CD4-positive, alpha-beta T cell (primary cell): Measurements from ENCODE around the gene GJD4. TPM values are rescaled to one million over a fixed set of nuclear protein-coding genes. Genes with fewer than 3 reads are reported as not detected.

Source experiments
- ATAC-seq: fragments of 200-7000 bp; cut with Tn5 transposase; one replicate; pipeline ENCODE4 v1.10.0; 2022; ENCODE audit warnings: mild to moderate bottlenecking; ENCODE audit not compliant: poor library complexity
- CTCF ChIA-PET: fragments of 350-600 bp; sonication (Branson Sonifier 250); formaldehyde crosslinking; loops from one replicate; lab custom pipeline; 2021; ENCODE audit warnings: antibody characterized with exemption, inconsistent platforms; lab: Charles Lee
- POLR2A ChIA-PET: fragments of 350-600 bp; sonication (Branson Sonifier 250); formaldehyde crosslinking; loops from one replicate; lab custom pipeline; 2021; ENCODE audit warnings: antibody characterized with exemption, inconsistent platforms; lab: Charles Lee
- DNase-seq, 14 experiments: peaks; one replicate each; pipeline ENCODE4 v3.0.0-alpha.2; 2013 to 2020; ENCODE audit warnings: mixed read lengths in 2 of 14
- H3K27ac ChIP-seq, 2 donors: one replicate each; pipeline versions ENCODE4 v1.5.1 to v1.7.0; 2013; ENCODE audit warnings: low read length in 2 of 2, low read depth in 1 of 2, mild to moderate bottlenecking in 1 of 2
- H3K27me3 ChIP-seq, 2 experiments: 1 replicate in 1 of 2; 2 replicates in 1 of 2; pipeline versions ENCODE4 v1.6.1 to v1.7.0; 2013; ENCODE audit warnings: low read length in 2 of 2, control low read depth in 1 of 2, mild to moderate bottlenecking in 1 of 2, moderate library complexity in 1 of 2; ENCODE audit not compliant: insufficient read depth in 2 of 2, control insufficient read depth in 1 of 2
- H3K36me3 ChIP-seq: one replicate; pipeline ENCODE4 v1.6.1; 2013; ENCODE audit warnings: low read length, control low read depth; ENCODE audit not compliant: insufficient read depth
- H3K4me1 ChIP-seq: one replicate; pipeline ENCODE4 v1.6.1; 2013; ENCODE audit warnings: low read length, control low read depth; ENCODE audit not compliant: insufficient read depth
- H3K4me3 ChIP-seq: one replicate; pipeline ENCODE4 v1.5.1; 2013; ENCODE audit warnings: mild to moderate bottlenecking, low read length, moderate library complexity
- H3K9me3 ChIP-seq, 2 experiments: 1 replicate in 1 of 2; 2 replicates in 1 of 2; pipeline versions ENCODE4 v1.6.1 to v1.7.0; 2013; ENCODE audit warnings: low read length in 2 of 2, mild to moderate bottlenecking in 2 of 2, control low read depth in 1 of 2, moderate library complexity in 1 of 2; ENCODE audit not compliant: control insufficient read depth in 1 of 2, insufficient read depth in 1 of 2
- H3K27ac Mint-ChIP-seq: one replicate; pipeline ENCODE4 v1.8.0; 2020; ENCODE audit warnings: mixed read lengths
- H3K27me3 Mint-ChIP-seq: one replicate; pipeline ENCODE4 v1.8.0; 2021; ENCODE audit warnings: mixed read lengths
- H3K36me3 Mint-ChIP-seq: one replicate; pipeline ENCODE4 v1.8.0; 2021; ENCODE audit warnings: low read depth, mixed read lengths
- H3K4me1 Mint-ChIP-seq: one replicate; pipeline ENCODE4 v1.8.0; 2021; ENCODE audit warnings: low read depth, mixed read lengths
- H3K4me3 Mint-ChIP-seq: one replicate; pipeline ENCODE4 v1.8.0; 2020; ENCODE audit warnings: mild to moderate bottlenecking, mixed read lengths
- H3K9me3 Mint-ChIP-seq: one replicate; pipeline ENCODE4 v1.8.0; 2020; ENCODE audit warnings: mixed read lengths
- intact Hi-C, 2 experiments: fragments of 100-400 bp; cut with DNase I in 1 of 2; cut with micrococcal nuclease in 1 of 2; formaldehyde crosslinking; loops; one replicate each; pipeline versions ENCODE4 v1.15.1 to v1.9.0; 2023 to 2025; cut with DNase I, micrococcal nuclease
- total RNA-seq, 174 experiments: library from RNA in 2 of 174; stranded (reverse) in 2 of 174; gene quantifications; one replicate each; pipeline ENCODE4 v1.2.3 and lab custom pipeline; 2021 to 2026
- TF ChIP-seq, protein P1 (sequence below): fragments of 200-600 bp; IDR thresholded peaks from one replicate; pipeline ENCODE4 v1.8.0; 2022; ENCODE audit warnings: antibody characterized with exemption, mild to moderate bottlenecking

The GJD4 gene
- total RNA-seq, 2 experiments from 2014 or later, result not detected

DNA sequence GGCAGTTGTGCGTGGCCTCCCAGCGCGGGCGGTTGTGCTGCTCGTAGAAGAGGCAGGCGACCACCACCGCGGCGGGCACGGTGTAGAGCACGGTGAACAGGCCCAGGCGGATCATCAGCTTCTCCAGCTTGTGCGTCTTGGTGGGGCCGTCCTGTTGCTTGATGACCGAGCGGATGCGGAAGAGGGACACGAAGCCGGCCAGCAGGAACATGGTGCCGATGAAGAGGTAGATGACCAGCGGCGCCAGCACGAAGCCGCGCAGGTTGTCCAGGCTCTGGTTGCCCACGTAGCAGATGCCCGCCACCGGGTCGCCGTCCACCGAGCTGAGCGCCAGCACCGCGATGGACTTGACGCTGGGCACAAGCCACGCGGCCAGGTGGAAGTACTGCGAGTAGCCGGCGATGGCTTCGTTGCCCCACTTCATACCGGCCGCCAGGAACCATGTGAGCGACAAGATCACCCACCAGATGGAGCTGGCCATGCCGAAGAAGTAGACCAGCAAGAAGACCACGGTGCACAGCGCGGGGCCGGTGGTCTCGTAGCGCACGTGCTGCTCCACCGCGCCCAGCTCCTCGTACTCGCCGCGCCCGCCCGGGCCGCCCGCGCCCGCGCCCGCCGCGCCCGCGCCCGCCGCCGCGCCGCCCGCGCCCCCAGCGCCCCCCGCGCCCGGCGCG, 34.7 kb downstream of the GJD4 start:
- Histone ChIP-seq H3K36me3 (no peaks in the 10 kb centered on the region), H3K4me3 (peak overlapping the region; percentile 45), H3K27me3 (peaks cover 15 to 29% of the 10 kb centered on the region in 2 experiments), H3K9me3 (no peaks in the 10 kb centered on the region), H3K27ac (no peak overlapping the region), H3K4me1 (peaks cover 31% of the 10 kb centered on the region)
- ChIA-PET POLR2A (no interaction called here), CTCF (no interaction called here)
- Mint-ChIP-seq H3K27ac (no peak overlapping the region), H3K9me3 (no peaks in the 10 kb centered on the region), H3K4me3 (peak overlapping the region; percentile 86), H3K4me1 (peaks cover 45% of the 10 kb centered on the region), H3K27me3 (peaks cover 67% of the 10 kb centered on the region), H3K36me3 (no peaks in the 10 kb centered on the region)
- intact Hi-C loops, result loop anchor here (5.0 to 10.0 kb wide), 4 partner anchors 303 to 1242 kb away; partner anchors contain the start of gene CCNY (in 1 of the 2)
- DNase-seq (peak in 3 of 14 experiments; percentile 8 to 34 (median 9)), ATAC-seq (no peak)
- TF ChIP-seq, protein P1, sequence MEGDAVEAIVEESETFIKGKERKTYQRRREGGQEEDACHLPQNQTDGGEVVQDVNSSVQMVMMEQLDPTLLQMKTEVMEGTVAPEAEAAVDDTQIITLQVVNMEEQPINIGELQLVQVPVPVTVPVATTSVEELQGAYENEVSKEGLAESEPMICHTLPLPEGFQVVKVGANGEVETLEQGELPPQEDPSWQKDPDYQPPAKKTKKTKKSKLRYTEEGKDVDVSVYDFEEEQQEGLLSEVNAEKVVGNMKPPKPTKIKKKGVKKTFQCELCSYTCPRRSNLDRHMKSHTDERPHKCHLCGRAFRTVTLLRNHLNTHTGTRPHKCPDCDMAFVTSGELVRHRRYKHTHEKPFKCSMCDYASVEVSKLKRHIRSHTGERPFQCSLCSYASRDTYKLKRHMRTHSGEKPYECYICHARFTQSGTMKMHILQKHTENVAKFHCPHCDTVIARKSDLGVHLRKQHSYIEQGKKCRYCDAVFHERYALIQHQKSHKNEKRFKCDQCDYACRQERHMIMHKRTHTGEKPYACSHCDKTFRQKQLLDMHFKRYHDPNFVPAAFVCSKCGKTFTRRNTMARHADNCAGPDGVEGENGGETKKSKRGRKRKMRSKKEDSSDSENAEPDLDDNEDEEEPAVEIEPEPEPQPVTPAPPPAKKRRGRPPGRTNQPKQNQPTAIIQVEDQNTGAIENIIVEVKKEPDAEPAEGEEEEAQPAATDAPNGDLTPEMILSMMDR, result no peak

DNA sequence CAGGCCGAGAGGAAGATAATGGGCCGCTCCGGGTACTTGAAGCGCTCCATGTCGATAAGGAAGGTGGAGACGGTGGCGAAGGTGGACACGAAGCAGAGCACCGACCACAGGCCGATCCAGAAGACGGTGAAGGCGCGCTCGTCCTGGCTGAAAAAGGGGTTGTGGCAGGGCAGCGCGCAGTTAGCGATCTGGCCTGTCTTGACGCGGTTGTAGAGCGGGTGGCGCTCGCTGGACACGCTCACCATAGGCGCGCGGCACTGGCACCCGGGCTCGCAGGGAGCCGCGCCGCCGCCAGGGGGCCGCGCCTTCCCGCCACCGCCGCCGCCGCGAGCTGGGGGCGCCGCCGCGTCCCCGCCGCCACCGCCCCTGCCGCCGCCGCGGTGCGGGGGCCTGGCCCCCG, 35.3 kb downstream of the GJD4 start:
- no peak overlapping the region for H3K27ac Mint-ChIP-seq
- H3K4me3 Mint-ChIP-seq, result peak overlapping the region; percentile 86

DNA sequence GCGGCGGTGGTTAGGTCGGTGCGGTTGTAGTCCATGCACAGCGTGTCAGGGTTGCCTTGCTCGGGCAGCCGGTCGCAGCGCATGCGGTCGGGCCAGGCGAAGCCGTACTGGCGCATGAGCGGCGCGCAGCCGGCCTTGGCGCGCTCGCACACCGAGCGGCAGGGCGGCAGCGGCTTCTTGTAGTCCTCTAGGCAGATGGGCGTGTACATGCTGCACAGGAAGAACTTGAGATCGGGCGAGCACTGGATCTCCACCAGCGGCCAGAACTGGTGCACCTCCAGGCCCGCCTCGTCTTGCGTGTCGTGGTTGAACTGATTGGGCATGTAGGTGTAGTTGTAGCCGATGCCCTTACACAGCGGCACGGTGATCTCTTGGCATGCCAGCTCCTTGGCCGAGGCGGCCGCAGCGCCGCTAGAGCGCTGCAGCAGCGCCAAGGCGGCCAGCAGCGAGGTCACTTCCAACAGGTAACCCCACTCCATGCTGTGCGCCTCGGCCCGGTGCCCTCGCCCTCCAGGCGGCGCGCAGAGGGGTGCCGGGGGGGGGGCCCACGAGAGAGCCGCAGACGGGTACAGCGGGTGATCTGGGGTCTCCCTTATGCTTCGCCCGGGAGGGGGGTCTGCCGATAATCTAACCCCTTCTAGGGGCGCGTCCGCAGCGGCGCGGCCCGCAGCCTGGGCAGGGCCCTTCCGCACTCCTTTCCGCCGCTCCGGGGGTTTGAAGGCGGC, 36.0 kb downstream of the GJD4 start:
- Mint-ChIP-seq H3K27ac (no peak overlapping the region), H3K9me3 (no peaks in the 10 kb centered on the region), H3K4me3 (peak overlapping the region; percentile 90), H3K4me1 (peaks cover 39% of the 10 kb centered on the region), H3K27me3 (peaks cover 64% of the 10 kb centered on the region), H3K36me3 (no peaks in the 10 kb centered on the region)
- TF ChIP-seq, protein P1, result no peak
- ATAC-seq (peak; percentile 40), DNase-seq (peak in 10 of 14 experiments; percentile 13 to 71 (median 36))
- Histone ChIP-seq H3K27me3 (peaks cover 15 to 28% of the 10 kb centered on the region in 2 experiments), H3K27ac (no peak overlapping the region), H3K9me3 (no peaks in the 10 kb centered on the region), H3K4me1 (peaks cover 31% of the 10 kb centered on the region), H3K36me3 (no peaks in the 10 kb centered on the region), H3K4me3 (peak overlapping the region; percentile 53)
- ChIA-PET POLR2A (no interaction called here), CTCF (no interaction called here)
- intact Hi-C loops, result loop anchor here in 1 of 2 experiments (5.0 kb wide), 1 partner anchor 304 kb away; the partner anchor contains the start of gene CCNY

More for the DNA sequence above, 35.3 kb downstream of the GJD4 start:
- ATAC-seq, result peak; percentile 16
- CTCF ChIA-PET, result no interaction called here
- Mint-ChIP-seq H3K9me3 (no peaks in the 10 kb centered on the region), H3K27me3 (peaks cover 68% of the 10 kb centered on the region), H3K4me1 (peaks cover 44% of the 10 kb centered on the region), H3K36me3 (no peaks in the 10 kb centered on the region)
- POLR2A ChIA-PET, result no interaction called here
- TF ChIP-seq, protein P1, result no peak
- H3K36me3 ChIP-seq, result no peaks in the 10 kb centered on the region
- no peak overlapping the region for H3K27ac ChIP-seq
- peaks cover 31% of the 10 kb centered on the region for H3K4me1 ChIP-seq
- peaks cover 15 to 29% of the 10 kb centered on the region in 2 experiments for H3K27me3 ChIP-seq
- peak in 6 of 14 experiments; percentile 27 to 71 (median 38) for DNase-seq
- intact Hi-C loops, result loop anchor here in 1 of 2 experiments (5.0 kb wide), 1 partner anchor 303 kb away; the partner anchor contains the start of gene CCNY
- H3K4me3 ChIP-seq, result peak overlapping the region; percentile 45
- no peaks in the 10 kb centered on the region for H3K9me3 ChIP-seq
